GM23338 (cell line): Measurements from ENCODE around the gene GRXCR2. TPM values are rescaled to one million over a fixed set of nuclear protein-coding genes. Genes with fewer than 3 reads are reported as not detected.

Experiments used
- ATAC-seq: fragments of 200-7000 bp; cut with Tn5 transposase; 3 replicates; pipeline ENCODE4 v1.9.1; 2020
- DNase-seq: peaks from one replicate; pipeline ENCODE4 v3.0.0-alpha.2; 2015; ENCODE audit warnings: low spot score
- H2AFZ ChIP-seq: fragments of 200-600 bp; sonication (generic); 2 replicates; pipeline ENCODE4 v1.8.0; 2016; ENCODE audit warnings: antibody characterized with exemption, mild to moderate bottlenecking, moderate library complexity
- H3F3A ChIP-seq: fragments of 200-600 bp; sonication (generic); replicated peaks from 2 replicates; pipeline ENCODE4 v1.8.0; 2017; ENCODE audit warnings: antibody characterized with exemption, mixed run types, low read depth
- H3K27ac ChIP-seq: fragments of 200-600 bp; sonication (generic); 2 replicates; pipeline ENCODE4 v1.6.1; 2016; ENCODE audit warnings: low read depth
- H3K27me3 ChIP-seq: fragments of 200-600 bp; sonication (generic); 2 replicates; pipeline ENCODE4 v1.8.0; 2016; ENCODE audit warnings: mild to moderate bottlenecking, mixed run types, moderate library complexity; ENCODE audit not compliant: insufficient read depth
- H3K36me3 ChIP-seq: fragments of 200-600 bp; sonication (generic); 2 replicates; pipeline ENCODE4 v1.8.0; 2016; ENCODE audit warnings: mild to moderate bottlenecking; ENCODE audit not compliant: insufficient read depth
- H3K4me1 ChIP-seq: fragments of 200-600 bp; sonication (generic); 2 replicates; pipeline ENCODE4 v1.8.0; 2016; ENCODE audit warnings: mild to moderate bottlenecking, moderate library complexity; ENCODE audit not compliant: insufficient read depth
- H3K4me2 ChIP-seq: fragments of 200-600 bp; sonication (generic); 2 replicates; pipeline ENCODE4 v1.7.1; 2017; ENCODE audit warnings: mixed run types
- H3K4me3 ChIP-seq: fragments of 200-600 bp; sonication (generic); 2 replicates; pipeline ENCODE4 v1.6.1; 2016; ENCODE audit warnings: mixed run types
- H3K79me2 ChIP-seq: fragments of 200-600 bp; sonication (generic); replicated peaks from 2 replicates; pipeline ENCODE4 v1.8.0; 2017; ENCODE audit warnings: mild to moderate bottlenecking; ENCODE audit not compliant: insufficient read depth
- H3K9me2 ChIP-seq: fragments of 200-600 bp; sonication (generic); 2 replicates; pipeline ENCODE4 v1.8.0; 2017; ENCODE audit not compliant: insufficient read depth
- H4K20me1 ChIP-seq: fragments of 200-600 bp; sonication (generic); replicated peaks from 2 replicates; pipeline ENCODE4 v1.8.0; 2017; ENCODE audit warnings: mild to moderate bottlenecking; ENCODE audit not compliant: insufficient read depth
- H3K27ac Mint-ChIP-seq: 2 replicates; pipeline ENCODE4 v1.8.0; 2020; ENCODE audit warnings: inconsistent platforms, mild to moderate bottlenecking, moderate library complexity, mixed read lengths
- H3K27me3 Mint-ChIP-seq: 3 replicates; pipeline ENCODE4 v1.8.0; 2022; ENCODE audit warnings: low read depth, mild to moderate bottlenecking, moderate library complexity, mixed read lengths, inconsistent platforms; ENCODE audit not compliant: insufficient read depth, poor library complexity
- H3K36me3 Mint-ChIP-seq: 3 replicates; pipeline ENCODE4 v1.8.0; 2021; ENCODE audit warnings: low read depth, mild to moderate bottlenecking, inconsistent platforms, moderate library complexity, mixed read lengths
- H3K4me1 Mint-ChIP-seq: 3 replicates; pipeline ENCODE4 v1.8.0; 2020; ENCODE audit warnings: mild to moderate bottlenecking, inconsistent platforms, mixed read lengths
- H3K4me3 Mint-ChIP-seq: 3 replicates; pipeline ENCODE4 v1.8.0; 2021; ENCODE audit warnings: moderate library complexity, mild to moderate bottlenecking, inconsistent platforms, mixed read lengths
- H3K9me3 Mint-ChIP-seq: 3 replicates; pipeline ENCODE4 v1.8.0; 2020; ENCODE audit warnings: moderate library complexity, mild to moderate bottlenecking, inconsistent platforms, mixed read lengths
- CREB1 ChIP-seq: fragments of 250-450 bp; sonication (Bioruptor Pico); IDR thresholded peaks from 2 replicates; pipeline ENCODE4 v1.5.0; 2020; ENCODE audit warnings: low read depth, mild to moderate bottlenecking, moderate library complexity
- ETS1 ChIP-seq: IDR thresholded peaks from 2 replicates; pipeline ENCODE4 v1.6.1; 2016; ENCODE audit warnings: antibody characterized with exemption
- EZH2 ChIP-seq: fragments of 200-600 bp; sonication (generic); IDR thresholded peaks from one replicate; pipeline ENCODE4 v1.8.0; 2017; ENCODE audit warnings: antibody characterized with exemption, mild to moderate bottlenecking, low read depth; ENCODE audit not compliant: unreplicated experiment
- EZH2phosphoT487 ChIP-seq: fragments of 200-600 bp; sonication (generic); IDR thresholded peaks from one replicate; pipeline ENCODE4 v1.8.1; 2018; ENCODE audit warnings: antibody characterized with exemption; ENCODE audit not compliant: unreplicated experiment
- JUNB ChIP-seq: IDR thresholded peaks from one replicate; pipeline ENCODE4 v1.6.1; 2016; ENCODE audit warnings: antibody characterized with exemption; ENCODE audit not compliant: unreplicated experiment
- NANOG ChIP-seq: IDR thresholded peaks from 2 replicates; pipeline ENCODE4 v1.6.1; 2016; ENCODE audit warnings: antibody characterized with exemption, borderline replicate concordance
- POLR2AphosphoS5 ChIP-seq: IDR thresholded peaks from 2 replicates; pipeline ENCODE4 v1.6.1; 2016; ENCODE audit warnings: antibody characterized with exemption, low read depth
- STAT1 ChIP-seq: IDR thresholded peaks from one replicate; pipeline ENCODE4 v1.6.1; 2016; ENCODE audit warnings: antibody characterized with exemption; ENCODE audit not compliant: unreplicated experiment
- ZNF114 ChIP-seq: fragments of 250-450 bp; sonication (Bioruptor Pico); IDR thresholded peaks from 2 replicates; pipeline ENCODE4 v1.5.0; 2020; ENCODE audit warnings: mild to moderate bottlenecking, moderate library complexity
- ZNF331 ChIP-seq: fragments of 250-450 bp; sonication (Bioruptor Pico); IDR thresholded peaks from 2 replicates; pipeline ENCODE4 v1.5.0; 2020; ENCODE audit warnings: low read depth, mild to moderate bottlenecking, moderate library complexity
- ZNF462 ChIP-seq: fragments of 250-450 bp; sonication (Bioruptor Pico); IDR thresholded peaks from 2 replicates; pipeline ENCODE4 v1.5.0; 2020; ENCODE audit warnings: mild to moderate bottlenecking, moderate library complexity
- polyA plus RNA-seq: library from polyadenylated mRNA; unstranded; fragments of >200 nt; fragmentation: Nextera tagmentation; extraction: Ambion mirVana; gene quantifications from 2 replicates; pipeline ENCODE4 v1.2.1, GENCODE V29; 2016
- total RNA-seq: library from RNA; depleted of rRNA; stranded (reverse); fragments of >200 nt; shearing (Covaris generic); gene quantifications from 2 replicates; pipeline ENCODE4 v1.2.3, GENCODE V29; 2014
- TF ChIP-seq, protein P1 (sequence below), 2 experiments: fragments of 200-600 bp in 1 of 2; sonication (generic) in 1 of 2; conservative IDR thresholded peaks; 2 replicates each; pipeline versions ENCODE4 v1.5.1 to v1.6.1; 2016 to 2017; ENCODE audit warnings: antibody characterized with exemption in 2 of 2, low read depth in 2 of 2, mild to moderate bottlenecking in 2 of 2, moderate library complexity in 1 of 2
- TF ChIP-seq, protein P2 (sequence below): IDR thresholded peaks from one replicate; pipeline ENCODE4 v1.6.1; 2018; ENCODE audit warnings: antibody characterized with exemption; ENCODE audit not compliant: unreplicated experiment

GRXCR2 gene
- total and polyA plus RNA-seq, 2 experiments from 2014 or later: not detected

GRCh38 chr5:145904743-145905142 lies 31.9 kb upstream of the GRXCR2 start:
- Histone ChIP-seq H3K4me2 (no peak overlapping the region), H3F3A (no peaks in the 10 kb centered on the region), H4K20me1 (no peaks in the 10 kb centered on the region), H2AFZ (no peak overlapping the region; the same call in 1 of the 2 replicates), H3K36me3 (no peaks in the 10 kb centered on the region), H3K4me3 (no peak overlapping the region), H3K79me2 (no peaks in the 10 kb centered on the region), H3K27ac (no peak overlapping the region), H3K27me3 (no peaks in the 10 kb centered on the region), H3K4me1 (0 out of 2 replicates have a peak, but pooled peaks cover 5% of the 10 kb centered on the region), H3K9me2 (0 out of 2 replicates have a peak, but pooled peaks cover 4% of the 10 kb centered on the region)
- Mint-ChIP-seq H3K36me3 (peaks cover 3% of the 10 kb centered on the region; the same call in 2 of the 3 replicates), H3K9me3 (peaks cover 7% of the 10 kb centered on the region; the same call in 2 of the 3 replicates), H3K27ac (no peak overlapping the region), H3K4me3 (no peak overlapping the region), H3K27me3 (peaks cover 3% of the 10 kb centered on the region), H3K4me1 (peaks cover 4% of the 10 kb centered on the region)
- no peak for TF ChIP-seq ZNF331
- TF ChIP-seq NANOG: no peak
- no peak for TF ChIP-seq CREB1 (CRISPR knock-in tag)
- TF ChIP-seq, protein P1, sequence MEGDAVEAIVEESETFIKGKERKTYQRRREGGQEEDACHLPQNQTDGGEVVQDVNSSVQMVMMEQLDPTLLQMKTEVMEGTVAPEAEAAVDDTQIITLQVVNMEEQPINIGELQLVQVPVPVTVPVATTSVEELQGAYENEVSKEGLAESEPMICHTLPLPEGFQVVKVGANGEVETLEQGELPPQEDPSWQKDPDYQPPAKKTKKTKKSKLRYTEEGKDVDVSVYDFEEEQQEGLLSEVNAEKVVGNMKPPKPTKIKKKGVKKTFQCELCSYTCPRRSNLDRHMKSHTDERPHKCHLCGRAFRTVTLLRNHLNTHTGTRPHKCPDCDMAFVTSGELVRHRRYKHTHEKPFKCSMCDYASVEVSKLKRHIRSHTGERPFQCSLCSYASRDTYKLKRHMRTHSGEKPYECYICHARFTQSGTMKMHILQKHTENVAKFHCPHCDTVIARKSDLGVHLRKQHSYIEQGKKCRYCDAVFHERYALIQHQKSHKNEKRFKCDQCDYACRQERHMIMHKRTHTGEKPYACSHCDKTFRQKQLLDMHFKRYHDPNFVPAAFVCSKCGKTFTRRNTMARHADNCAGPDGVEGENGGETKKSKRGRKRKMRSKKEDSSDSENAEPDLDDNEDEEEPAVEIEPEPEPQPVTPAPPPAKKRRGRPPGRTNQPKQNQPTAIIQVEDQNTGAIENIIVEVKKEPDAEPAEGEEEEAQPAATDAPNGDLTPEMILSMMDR (conservative IDR thresholded peaks at IDR 0.05; ENCODE audit: low read depth in 2 of 2): no peak
- TF ChIP-seq POLR2AphosphoS5: no peak
- no peak for TF ChIP-seq ZNF114 (CRISPR knock-in tag)
- TF ChIP-seq STAT1: no peak
- TF ChIP-seq EZH2: no peak
- TF ChIP-seq ETS1: no peak
- TF ChIP-seq, protein P2, sequence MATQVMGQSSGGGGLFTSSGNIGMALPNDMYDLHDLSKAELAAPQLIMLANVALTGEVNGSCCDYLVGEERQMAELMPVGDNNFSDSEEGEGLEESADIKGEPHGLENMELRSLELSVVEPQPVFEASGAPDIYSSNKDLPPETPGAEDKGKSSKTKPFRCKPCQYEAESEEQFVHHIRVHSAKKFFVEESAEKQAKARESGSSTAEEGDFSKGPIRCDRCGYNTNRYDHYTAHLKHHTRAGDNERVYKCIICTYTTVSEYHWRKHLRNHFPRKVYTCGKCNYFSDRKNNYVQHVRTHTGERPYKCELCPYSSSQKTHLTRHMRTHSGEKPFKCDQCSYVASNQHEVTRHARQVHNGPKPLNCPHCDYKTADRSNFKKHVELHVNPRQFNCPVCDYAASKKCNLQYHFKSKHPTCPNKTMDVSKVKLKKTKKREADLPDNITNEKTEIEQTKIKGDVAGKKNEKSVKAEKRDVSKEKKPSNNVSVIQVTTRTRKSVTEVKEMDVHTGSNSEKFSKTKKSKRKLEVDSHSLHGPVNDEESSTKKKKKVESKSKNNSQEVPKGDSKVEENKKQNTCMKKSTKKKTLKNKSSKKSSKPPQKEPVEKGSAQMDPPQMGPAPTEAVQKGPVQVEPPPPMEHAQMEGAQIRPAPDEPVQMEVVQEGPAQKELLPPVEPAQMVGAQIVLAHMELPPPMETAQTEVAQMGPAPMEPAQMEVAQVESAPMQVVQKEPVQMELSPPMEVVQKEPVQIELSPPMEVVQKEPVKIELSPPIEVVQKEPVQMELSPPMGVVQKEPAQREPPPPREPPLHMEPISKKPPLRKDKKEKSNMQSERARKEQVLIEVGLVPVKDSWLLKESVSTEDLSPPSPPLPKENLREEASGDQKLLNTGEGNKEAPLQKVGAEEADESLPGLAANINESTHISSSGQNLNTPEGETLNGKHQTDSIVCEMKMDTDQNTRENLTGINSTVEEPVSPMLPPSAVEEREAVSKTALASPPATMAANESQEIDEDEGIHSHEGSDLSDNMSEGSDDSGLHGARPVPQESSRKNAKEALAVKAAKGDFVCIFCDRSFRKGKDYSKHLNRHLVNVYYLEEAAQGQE: no peak
- no peak for TF ChIP-seq EZH2phosphoT487
- TF ChIP-seq ZNF462 (CRISPR knock-in tag): no peak
- TF ChIP-seq JUNB: no peak
- no peak for DNase-seq
- ATAC-seq: no peak
